Hematopoietic multipotent progenitor cell treated with erythropoietin and hydrocortisone succinate and interleukin-3 and kit ligand, for 15 days (in vitro differentiated cells): ENCODE data around the gene IGSF21.
A peak's percentile ranks its signal among the peaks of the same experiment; 100 is the strongest.

Experiments used
- DNase-seq: peaks from one replicate; pipeline ENCODE4 v3.0.0-alpha.2; 2015; ENCODE audit warnings: low spot score

IGSF21 gene

GRCh38 chr1:18097206-18097605 lies 10.4 kb upstream of the IGSF21 start:
- no peak for DNase-seq

- DNase-seq, result no peak
Measured at GRCh38 chr1:18099026-18099425, 8.6 kb upstream of the IGSF21 start.

- DNase-seq, result no peak
Measured at GRCh38 chr1:18100060-18100459, 7.5 kb upstream of the IGSF21 start.

- peak; percentile 46 for DNase-seq
Measured at GRCh38 chr1:18100491-18101063, 7.0 kb upstream of the IGSF21 start.

- DNase-seq, result no peak
Measured at GRCh38 chr1:18101508-18101907, 6.1 kb upstream of the IGSF21 start.

GRCh38 chr1:18103788-18104421 lies 3.7 kb upstream of the IGSF21 start:
- no peak for DNase-seq

- no peak for DNase-seq
Measured at GRCh38 chr1:18104546-18105100, 3.0 kb upstream of the IGSF21 start.

- no peak for DNase-seq
Measured at GRCh38 chr1:18105196-18105595, 2.4 kb upstream of the IGSF21 start.

- no peak for DNase-seq
Measured at GRCh38 chr1:18108299-18109057, 880 bp downstream of the IGSF21 start.

- DNase-seq, result no peak
Measured at GRCh38 chr1:18109058-18109755, 1.6 kb downstream of the IGSF21 start.

GRCh38 chr1:18109756-18110597 lies 2.4 kb downstream of the IGSF21 start:
- no peak for DNase-seq

- no peak for DNase-seq
Measured at GRCh38 chr1:18110598-18110939, 3.0 kb downstream of the IGSF21 start.

GRCh38 chr1:18110968-18111367 lies 3.4 kb downstream of the IGSF21 start:
- no peak for DNase-seq

GRCh38 chr1:18111605-18112297 lies 4.2 kb downstream of the IGSF21 start:
- no peak for DNase-seq

GRCh38 chr1:18112611-18113010 lies 5.0 kb downstream of the IGSF21 start:
- no peak for DNase-seq

GRCh38 chr1:18114726-18115410 lies 7.3 kb downstream of the IGSF21 start:
- no peak for DNase-seq

- no peak for DNase-seq
Measured at GRCh38 chr1:18116777-18117176, 9.2 kb downstream of the IGSF21 start.

GRCh38 chr1:18118078-18118477 lies 10.5 kb downstream of the IGSF21 start:
- DNase-seq, result no peak

- DNase-seq, result no peak
Measured at GRCh38 chr1:18118491-18118890, 10.9 kb downstream of the IGSF21 start.

GRCh38 chr1:18119289-18119688 lies 11.7 kb downstream of the IGSF21 start:
- no peak for DNase-seq
